IMR-90 (cell line): ENCODE results near the gene KCP. TPM values are rescaled to one million over a fixed set of nuclear protein-coding genes. Genes with fewer than 3 reads are reported as not detected.

Experiments used
- ATAC-seq: fragments of 200-7000 bp; cut with Tn5 transposase; 2 replicates; pipeline ENCODE4 v1.9.1; 2020; ENCODE audit warnings: low read depth, mild to moderate bottlenecking, moderate library complexity
- BruUV-seq: library from RNA; stranded (reverse); fragments of 400-500 nt; replicated peaks from 2 replicates; lab custom pipeline; 2021; lab: Mats Ljungman, UMichigan
- CTCF ChIA-PET: fragments of 300-600 bp; formaldehyde crosslinking; extraction: SDS; loops from one replicate; lab custom pipeline; 2021; ENCODE audit warnings: antibody characterized with exemption; lab: Yijun Ruan, JAX
- POLR2A ChIA-PET: fragments of 300-600 bp; sonication (Branson Sonifier 250); formaldehyde crosslinking; loops from one replicate; lab custom pipeline; 2022; ENCODE audit warnings: antibody characterized with exemption; ENCODE audit not compliant: unreplicated experiment; lab: Charles Lee
- DNase-seq: peaks from one replicate; pipeline ENCODE4 v3.0.0; 2013
- H2AFZ ChIP-seq: replicated peaks from 2 replicates; pipeline ENCODE3; 2013; ENCODE audit warnings: low read length, mild to moderate bottlenecking; ENCODE audit not compliant: poor library complexity
- H2AK5ac ChIP-seq: 2 replicates; pipeline ENCODE4 v1.6.1; 2013; ENCODE audit warnings: low read depth, low read length, inconsistent platforms
- H2AK9ac ChIP-seq: replicated peaks from 2 replicates; pipeline ENCODE3; 2013; ENCODE audit warnings: mild to moderate bottlenecking, low read depth, low read length, moderate library complexity; ENCODE audit not compliant: poor library complexity
- H2BK120ac ChIP-seq: 2 replicates; pipeline ENCODE4 v1.6.1; 2013; ENCODE audit warnings: low read depth, low read length, inconsistent platforms
- H2BK15ac ChIP-seq: 3 replicates; pipeline ENCODE4 v1.6.1; 2013; ENCODE audit warnings: low read depth, low read length, inconsistent platforms
- H2BK20ac ChIP-seq: 2 replicates; pipeline ENCODE4 v1.6.1; 2013; ENCODE audit warnings: low read depth, mild to moderate bottlenecking, inconsistent platforms, low read length, moderate library complexity
- H2BK5ac ChIP-seq: 2 replicates; pipeline ENCODE4 v1.6.1; 2013; ENCODE audit warnings: mild to moderate bottlenecking, low read depth, low read length, inconsistent platforms; ENCODE audit not compliant: poor library complexity, severe bottlenecking
- H3K14ac ChIP-seq: replicated peaks from 2 replicates; pipeline ENCODE4 v1.6.1; 2013; ENCODE audit warnings: low read depth, low read length, inconsistent platforms
- H3K18ac ChIP-seq: 2 replicates; pipeline ENCODE4 v1.6.1; 2013; ENCODE audit warnings: low read depth, low read length, control low read depth
- H3K23ac ChIP-seq: 2 replicates; pipeline ENCODE4 v1.6.1; 2013; ENCODE audit warnings: low read depth, low read length, inconsistent platforms
- H3K27ac ChIP-seq: 2 replicates; pipeline ENCODE4 v1.5.1; 2013; ENCODE audit warnings: mild to moderate bottlenecking, control low read depth, low read length; ENCODE audit not compliant: insufficient read depth
- H3K27me3 ChIP-seq: 2 replicates; pipeline ENCODE4 v1.6.1; 2013; ENCODE audit warnings: low read length; ENCODE audit not compliant: control insufficient read depth, insufficient read depth
- H3K36me3 ChIP-seq: 2 replicates; pipeline ENCODE4 v1.6.1; 2013; ENCODE audit warnings: low read length, mixed read lengths; ENCODE audit not compliant: control insufficient read depth, insufficient read depth
- H3K4ac ChIP-seq: 2 replicates; pipeline ENCODE4 v1.6.1; 2013; ENCODE audit warnings: low read depth, low read length, inconsistent platforms
- H3K4me1 ChIP-seq: 2 replicates; pipeline ENCODE4 v1.6.1; 2013; ENCODE audit warnings: low read length, mixed read lengths; ENCODE audit not compliant: control insufficient read depth, insufficient read depth
- H3K4me2 ChIP-seq: 2 replicates; pipeline ENCODE4 v1.6.1; 2013; ENCODE audit warnings: low read depth, mild to moderate bottlenecking, control low read depth, low read length, moderate library complexity
- H3K4me3 ChIP-seq: 2 replicates; pipeline ENCODE4 v1.5.1; 2013; ENCODE audit warnings: low read depth, mild to moderate bottlenecking, control low read depth, low read length, moderate library complexity; ENCODE audit not compliant: insufficient read depth
- H3K56ac ChIP-seq: 2 replicates; pipeline ENCODE4 v1.6.1; 2013; ENCODE audit warnings: low read length, inconsistent platforms; ENCODE audit not compliant: insufficient read depth; ENCODE audit errors: extremely low read depth
- H3K79me1 ChIP-seq, 2 experiments: 2 replicates each; pipeline ENCODE4 v1.6.1; 2013; ENCODE audit warnings: low read length in 2 of 2, inconsistent platforms in 1 of 2, low read depth in 1 of 2
- H3K9ac ChIP-seq: 2 replicates; pipeline ENCODE4 v1.6.1; 2013; ENCODE audit warnings: low read depth, low read length, control low read depth
- H3K9me1 ChIP-seq: 2 replicates; pipeline ENCODE4 v1.6.1; 2013; ENCODE audit warnings: low read length, inconsistent platforms; ENCODE audit not compliant: insufficient read depth
- H3K9me3 ChIP-seq: 2 replicates; pipeline ENCODE4 v1.6.1; 2013; ENCODE audit warnings: low read length; ENCODE audit not compliant: control insufficient read depth, insufficient read depth
- H4K20me1 ChIP-seq: 2 replicates; pipeline ENCODE4 v1.6.1; 2013; ENCODE audit warnings: low read length, inconsistent platforms; ENCODE audit not compliant: insufficient read depth
- H4K5ac ChIP-seq: 2 replicates; pipeline ENCODE4 v1.6.1; 2013; ENCODE audit warnings: mild to moderate bottlenecking, low read depth, low read length, control low read depth
- H4K8ac ChIP-seq, 2 experiments: 2 replicates each; pipeline ENCODE4 v1.6.1; 2013; ENCODE audit warnings: low read depth in 2 of 2, low read length in 2 of 2, control low read depth in 1 of 2, inconsistent platforms in 1 of 2
- H4K91ac ChIP-seq: 2 replicates; pipeline ENCODE4 v1.6.1; 2013; ENCODE audit warnings: low read depth, low read length, inconsistent platforms; ENCODE audit not compliant: insufficient read depth
- BHLHE40 ChIP-seq: fragments of 150-350 bp; IDR thresholded peaks from 2 replicates; pipeline ENCODE4 v1.6.1; 2016; ENCODE audit warnings: mild to moderate bottlenecking, low read depth, low read length
- CHD1 ChIP-seq: IDR thresholded peaks from 2 replicates; pipeline ENCODE4 v1.6.1; 2012; ENCODE audit warnings: low read depth, low read length, improper control_type of control experiment
- FOS ChIP-seq: fragments of 150-350 bp; IDR thresholded peaks from 2 replicates; pipeline ENCODE4 v1.6.1; 2016; ENCODE audit warnings: low read depth, low read length
- MAZ ChIP-seq: IDR thresholded peaks from 2 replicates; pipeline ENCODE4 v1.6.1; 2012; ENCODE audit warnings: low read depth, mild to moderate bottlenecking, low read length, improper control_type of control experiment, moderate library complexity, borderline replicate concordance
- MXI1 ChIP-seq: IDR thresholded peaks from 2 replicates; pipeline ENCODE4 v1.6.1; 2012; ENCODE audit warnings: low read depth, mild to moderate bottlenecking, low read length, moderate library complexity, borderline replicate concordance
- POLR2A ChIP-seq: IDR thresholded peaks from 2 replicates; pipeline ENCODE4 v1.6.1; 2012; ENCODE audit warnings: mild to moderate bottlenecking, low read depth, low read length
- RFX5 ChIP-seq: IDR thresholded peaks from 2 replicates; pipeline ENCODE4 v1.8.0; 2012; ENCODE audit warnings: low read depth, mild to moderate bottlenecking, low read length, moderate library complexity
- SMC3 ChIP-seq: fragments of 150-350 bp; IDR thresholded peaks from 2 replicates; pipeline ENCODE4 v1.6.1; 2016; ENCODE audit warnings: low read depth, mild to moderate bottlenecking, antibody characterized with exemption, low read length, moderate library complexity
- WGBS, 2 experiments: methylation state at CpG; one replicate each; pipeline versions ENCODE4 v1.1.5 to v1.1.7; 2013; ENCODE audit warnings: missing lambda C conversion rate in 2 of 2; ENCODE audit not compliant: insufficient read length in 1 of 2; ENCODE audit errors: extremely low coverage in 2 of 2; 5-methylcytosine and 5-hydroxymethylcytosine counted together
- dilution Hi-C: fragments of 300-500 bp; cut with HindIII; formaldehyde crosslinking; loops from one replicate; pipeline ENCODE4 v1.14.3; 2018; ENCODE audit warnings: low sequenced_read_pairs; ENCODE audit not compliant: unreplicated experiment
- in situ Hi-C: fragments of 300-500 bp; cut with MboI; formaldehyde crosslinking; loops from 3 replicates; pipeline ENCODE4 v1.14.3; 2019; ENCODE audit warnings: low sequenced_read_pairs, inconsistent platforms, mixed read lengths
- intact Hi-C: fragments of 100-400 bp; cut with micrococcal nuclease; formaldehyde crosslinking; loops from 2 replicates; pipeline ENCODE4 v1.10.0; 2022
- polyA plus RNA-seq, 3 experiments: library from polyadenylated mRNA; depleted of rRNA; stranded (reverse); fragments of >200 nt; gene quantifications; 2 replicates each; pipeline ENCODE4 v1.2.3, GENCODE V29; 2012; ENCODE audit warnings: low replicate concordance in 1 of 3
- total RNA-seq: library from RNA; depleted of rRNA; stranded (reverse); fragments of >200 nt; gene quantifications from 2 replicates; pipeline ENCODE4 v1.2.3, GENCODE V29; 2012
- TF ChIP-seq, protein P1 (sequence below): fragments of 150-350 bp; IDR thresholded peaks from 2 replicates; pipeline ENCODE4 v1.6.1; 2016; ENCODE audit warnings: low read depth, mild to moderate bottlenecking, low read length, moderate library complexity, borderline replicate concordance

The KCP gene
- total and polyA plus RNA-seq, 2 of the 4 experiments (the other 2 are of a cell fraction) = 0.03 TPM; not detected in 1

GRCh38 chr7:128830231-128831177 is 80.0 kb downstream of the KCP start, which contains the start of gene FLNC:
FLNC (plus strand) TSS chr7:128830406; CDS start chr7:128830638, 232 bp downstream.
- peak within 1 kb of the TSS; percentile 77 for H3K56ac ChIP-seq
- H2BK5ac ChIP-seq = peak within 1 kb of the TSS; percentile 96
- peaks cover 64% of the 10 kb centered on the region for H4K20me1 ChIP-seq
- 0% methylated on average over 59 of the region's 109 CpGs; no CpG with 5 or more reads in 1 of the 2 experiments for WGBS, 2 experiments
- H3K23ac ChIP-seq = peak within 1 kb of the TSS; percentile 98
- peaks cover 6% of the 10 kb centered on the region; the same call in 1 of the 2 replicates for H3K36me3 ChIP-seq
- peaks cover 11% of the 10 kb centered on the region for H3K9me1 ChIP-seq
- peak within 1 kb of the TSS; percentile 92 for H2BK120ac ChIP-seq
- peak within 1 kb of the TSS; percentile 98 for H2AK5ac ChIP-seq
- TSS peak; percentile 100 for BruUV-seq
- ChIA-PET CTCF (no interaction called here), POLR2A (interaction anchor here (0.7 kb wide), 1 partner anchor 16 kb away, joined by 3 read pairs; no protein-coding TSS in a partner anchor)
- peaks cover 34% of the 10 kb centered on the region for H3K4me1 ChIP-seq
- H2AFZ ChIP-seq = peak within 1 kb of the TSS; percentile 89
- peak within 1 kb of the TSS; percentile 59 for H3K18ac ChIP-seq
- peaks cover 4 to 51% of the 10 kb centered on the region in 2 experiments; a peak in 3 of 4 replicates for H3K79me1 ChIP-seq
- H3K14ac ChIP-seq = peak within 1 kb of the TSS; percentile 99
- peak; percentile 71 for DNase-seq
- peak within 1 kb of the TSS; percentile 96 for H3K4ac ChIP-seq
- peak within 1 kb of the TSS; percentile 99 for H3K4me3 ChIP-seq
- H2AK9ac ChIP-seq = peak within 1 kb of the TSS; percentile 97
- ATAC-seq = peak; percentile 33
- peak within 1 kb of the TSS; percentile 95 for H3K27ac ChIP-seq
- dilution Hi-C loops (no loop called here), intact Hi-C loops (loop anchor here (5.0 kb wide), 1 partner anchor 88 kb away; no protein-coding TSS in a partner anchor), in situ Hi-C loops (no loop called here)
- peak within 1 kb of the TSS; percentile 66 for H4K5ac ChIP-seq
- peak within 1 kb of the TSS; percentile 85 to 96 for H4K8ac ChIP-seq
- no peaks in the 10 kb centered on the region for H3K27me3 ChIP-seq
- H3K9ac ChIP-seq = peak within 1 kb of the TSS; percentile 87
- no peaks in the 10 kb centered on the region for H3K9me3 ChIP-seq
- H2BK20ac ChIP-seq = peak within 1 kb of the TSS; percentile 97
- H2BK15ac ChIP-seq = peak within 1 kb of the TSS; percentile 83; the same call in 2 of the 3 replicates
- H3K4me2 ChIP-seq = peak within 1 kb of the TSS; percentile 95
- TF ChIP-seq RFX5 (no peak), POLR2A (peak; percentile 98), MXI1 (peak; percentile 48; the same call in 1 of the 2 replicates), FOS (no peak), SMC3 (0 out of 2 replicates have a peak, but pooled peaks have one; percentile 1), BHLHE40 (no peak), CHD1 (no peak; the same call in 1 of the 2 replicates), MAZ (peak; percentile 98)
- TF ChIP-seq, protein P1, sequence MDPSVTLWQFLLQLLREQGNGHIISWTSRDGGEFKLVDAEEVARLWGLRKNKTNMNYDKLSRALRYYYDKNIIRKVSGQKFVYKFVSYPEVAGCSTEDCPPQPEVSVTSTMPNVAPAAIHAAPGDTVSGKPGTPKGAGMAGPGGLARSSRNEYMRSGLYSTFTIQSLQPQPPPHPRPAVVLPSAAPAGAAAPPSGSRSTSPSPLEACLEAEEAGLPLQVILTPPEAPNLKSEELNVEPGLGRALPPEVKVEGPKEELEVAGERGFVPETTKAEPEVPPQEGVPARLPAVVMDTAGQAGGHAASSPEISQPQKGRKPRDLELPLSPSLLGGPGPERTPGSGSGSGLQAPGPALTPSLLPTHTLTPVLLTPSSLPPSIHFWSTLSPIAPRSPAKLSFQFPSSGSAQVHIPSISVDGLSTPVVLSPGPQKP = no peak
- H4K91ac ChIP-seq = peak within 1 kb of the TSS; percentile 97
